ENCODE data around the gene TRIM72.
"Not testable (repeated sequence)": the region's sequence is repeated elsewhere in the genome, so short reads cannot be mapped to it uniquely, and the experiment has no call there.

The TRIM72 gene

GRCh38 chr16:31190818-31191444 lies 23.0 kb upstream of the TRIM72 start:
- DNase-seq (ENCODE audit: low read depth) = no peak

GRCh38 chr16:31191697-31192428 lies 22.1 kb upstream of the TRIM72 start:
- DNase-seq (ENCODE audit: low read depth) = no peak

GRCh38 chr16:31192856-31193642 lies 20.9 kb upstream of the TRIM72 start:
- no peak for DNase-seq (ENCODE audit: low read depth)

GRCh38 chr16:31193874-31194273 lies 20.0 kb upstream of the TRIM72 start:
- no peak for DNase-seq (ENCODE audit: low read depth)

- no peak for DNase-seq (ENCODE audit: low read depth)
Measured at GRCh38 chr16:31194898-31195297, 19.0 kb upstream of the TRIM72 start.

- not testable (repeated sequence) for DNase-seq (ENCODE audit: low read depth)
Measured at GRCh38 chr16:31195861-31196260, 18.1 kb upstream of the TRIM72 start.

GRCh38 chr16:31196324-31197088 lies 17.4 kb upstream of the TRIM72 start:
- DNase-seq (ENCODE audit: low read depth) = no peak

GRCh38 chr16:31198207-31198882 lies 15.6 kb upstream of the TRIM72 start:
- no peak for DNase-seq (ENCODE audit: low read depth)

GRCh38 chr16:31199430-31200041 lies 14.4 kb upstream of the TRIM72 start:
- no peak for DNase-seq (ENCODE audit: low read depth)

- DNase-seq (ENCODE audit: low read depth) = not testable (repeated sequence)
Measured at GRCh38 chr16:31200111-31200510, 13.8 kb upstream of the TRIM72 start.

GRCh38 chr16:31200821-31201568 lies 12.9 kb upstream of the TRIM72 start:
- no peak for DNase-seq (ENCODE audit: low read depth)

- DNase-seq (ENCODE audit: low read depth) = no peak
Measured at GRCh38 chr16:31201582-31202413, 12.1 kb upstream of the TRIM72 start.

- peak; percentile 26 for DNase-seq (ENCODE audit: low read depth)
Measured at GRCh38 chr16:31202414-31203375, 11.2 kb upstream of the TRIM72 start, which contains the start of gene PYCARD. Gene PYCARD, minus strand, starts transcription at chr16:31202760. Its CDS starts 70 bp downstream, at chr16:31202690.

GRCh38 chr16:31204871-31205666 lies 8.8 kb upstream of the TRIM72 start:
- DNase-seq (ENCODE audit: low read depth) = no peak

GRCh38 chr16:31206776-31207175 lies 7.1 kb upstream of the TRIM72 start:
- DNase-seq (ENCODE audit: low read depth) = peak; percentile 22

GRCh38 chr16:31213342-31213741 lies 577 bp upstream of the TRIM72 start:
- DNase-seq (ENCODE audit: low read depth) = no peak

- no peak for DNase-seq (ENCODE audit: low read depth)
Measured at GRCh38 chr16:31214708-31215286, 878 bp downstream of the TRIM72 start.

Measured in amniotic epithelial cell (primary cell).